H7 (cell line): ENCODE data around the gene FAM25G. TPM values are rescaled to one million over a fixed set of nuclear protein-coding genes. Genes with fewer than 3 reads are reported as not detected.
A peak's percentile ranks its signal among the peaks of the same experiment; 100 is the strongest.
"Not testable (repeated sequence)": the region's sequence is repeated elsewhere in the genome, so short reads cannot be mapped to it uniquely, and the experiment has no call there.

Experiments
- DNase-seq: peaks from one replicate; pipeline ENCODE4 v3.0.0; 2012
- H3K27me3 ChIP-seq: 2 replicates; pipeline ENCODE4 v1.6.0; 2011; ENCODE audit warnings: mild to moderate bottlenecking, low read length; ENCODE audit not compliant: control insufficient read depth, insufficient read depth
- H3K36me3 ChIP-seq: replicated peaks from 2 replicates; pipeline ENCODE4 v1.5.1; 2011; ENCODE audit warnings: low read length; ENCODE audit not compliant: control insufficient read depth, insufficient read depth
- H3K4me3 ChIP-seq: 2 replicates; pipeline ENCODE4 v1.5.1; 2011; ENCODE audit warnings: low read depth, mild to moderate bottlenecking, control low read depth, low read length, moderate library complexity; ENCODE audit not compliant: insufficient read depth
- total RNA-seq: library from RNA; depleted of rRNA; stranded (reverse); fragments of >200 nt; shearing (Covaris generic); gene quantifications from 2 replicates; pipeline ENCODE4 v1.2.3, GENCODE V29; 2014

The FAM25G gene
- total RNA-seq, 1 experiment from 2014 or later, result not detected

GRCh38 chr10:47473516-47473915 is 18.0 kb downstream of the FAM25G start:
- H3K4me3 ChIP-seq, H3K27me3 ChIP-seq, H3K36me3 ChIP-seq, DNase-seq: not testable (repeated sequence)

GRCh38 chr10:47472647-47473046 is 18.9 kb downstream of the FAM25G start:
- DNase-seq, result not testable (repeated sequence)

GRCh38 chr10:47472072-47472471 is 19.4 kb downstream of the FAM25G start:
- H3K4me3 ChIP-seq, H3K27me3 ChIP-seq, H3K36me3 ChIP-seq, DNase-seq: not testable (repeated sequence)

More at GRCh38 chr10:47472647-47473046, 18.9 kb downstream of the FAM25G start:
- H3K27me3 ChIP-seq, H3K36me3 ChIP-seq, H3K4me3 ChIP-seq: not testable (repeated sequence)

GRCh38 chr10:47468731-47469528 is 22.6 kb downstream of the FAM25G start:
- H3K36me3 ChIP-seq, H3K27me3 ChIP-seq, H3K4me3 ChIP-seq, DNase-seq: not testable (repeated sequence)

- H3K4me3 ChIP-seq, H3K27me3 ChIP-seq, H3K36me3 ChIP-seq, DNase-seq: not testable (repeated sequence)
Measured at GRCh38 chr10:47467957-47468356, 23.5 kb downstream of the FAM25G start.

- not testable (repeated sequence) for H3K36me3 ChIP-seq, DNase-seq, H3K4me3 ChIP-seq, H3K27me3 ChIP-seq
Measured at GRCh38 chr10:47467458-47467857, 24.0 kb downstream of the FAM25G start.

- DNase-seq, result not testable (repeated sequence)
Measured at GRCh38 chr10:47465216-47465917, 26.1 kb downstream of the FAM25G start.

GRCh38 chr10:47462577-47463358 is 28.7 kb downstream of the FAM25G start:
- H3K4me3 ChIP-seq, H3K27me3 ChIP-seq, H3K36me3 ChIP-seq, DNase-seq: not testable (repeated sequence)

More at GRCh38 chr10:47465216-47465917, 26.1 kb downstream of the FAM25G start:
- not testable (repeated sequence) for H3K36me3 ChIP-seq, H3K27me3 ChIP-seq, H3K4me3 ChIP-seq

GRCh38 chr10:47461261-47461687 is 30.2 kb downstream of the FAM25G start:
- DNase-seq, H3K36me3 ChIP-seq, H3K27me3 ChIP-seq: not testable (repeated sequence)
- H3K4me3 ChIP-seq, result peak overlapping the region; percentile 20; the same call in 1 of the 2 replicates

- Histone ChIP-seq H3K4me3 (no peak overlapping the region), H3K36me3 (no peaks in the 10 kb centered on the region), H3K27me3 (no peaks in the 10 kb centered on the region)
- DNase-seq, result no peak
Measured at GRCh38 chr10:47458466-47459154, 32.9 kb downstream of the FAM25G start.

GRCh38 chr10:47457826-47458225 is 33.7 kb downstream of the FAM25G start:
- Histone ChIP-seq H3K27me3 (no peaks in the 10 kb centered on the region), H3K4me3 (no peak overlapping the region), H3K36me3 (no peaks in the 10 kb centered on the region)
- no peak for DNase-seq

GRCh38 chr10:47457528-47457820 is 34.0 kb downstream of the FAM25G start:
- Histone ChIP-seq H3K36me3 (no peaks in the 10 kb centered on the region), H3K4me3 (no peak overlapping the region), H3K27me3 (no peaks in the 10 kb centered on the region)
- no peak for DNase-seq

GRCh38 chr10:47456794-47457527 is 34.5 kb downstream of the FAM25G start:
- Histone ChIP-seq H3K4me3 (no peak overlapping the region), H3K27me3 (no peaks in the 10 kb centered on the region), H3K36me3 (no peaks in the 10 kb centered on the region)
- no peak for DNase-seq
